HG02884 (cell line): Measurements from ENCODE around the gene NAA15.
"Not testable (repeated sequence)": the region's sequence is repeated elsewhere in the genome, so short reads cannot be mapped to it uniquely, and the experiment has no call there.

Experiments
- ATAC-seq: cut with Tn5 transposase; IDR thresholded peaks from one replicate; pipeline ENCODE4 v1.9.1; 2021; ENCODE audit warnings: mild to moderate bottlenecking, moderate library complexity; ENCODE audit not compliant: unreplicated experiment

NAA15 gene

DNA sequence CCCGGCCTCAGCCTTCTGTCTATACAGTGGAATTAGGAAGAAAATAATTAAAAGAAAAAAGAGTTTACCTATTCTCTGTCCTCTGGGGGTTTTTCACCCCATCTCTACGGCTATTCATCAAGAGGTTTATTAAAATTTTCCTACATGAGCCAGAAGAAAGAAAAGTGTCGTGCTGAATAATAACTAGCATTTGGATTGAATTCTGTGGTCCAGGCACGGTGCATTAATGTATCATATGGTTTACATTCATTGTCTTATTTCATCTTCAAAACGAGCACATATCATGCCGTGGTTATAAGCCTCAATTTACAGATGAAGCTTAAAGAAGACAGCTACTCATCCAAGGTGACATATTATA, 5.4 kb upstream of the NAA15 start:
- no peak for ATAC-seq

DNA sequence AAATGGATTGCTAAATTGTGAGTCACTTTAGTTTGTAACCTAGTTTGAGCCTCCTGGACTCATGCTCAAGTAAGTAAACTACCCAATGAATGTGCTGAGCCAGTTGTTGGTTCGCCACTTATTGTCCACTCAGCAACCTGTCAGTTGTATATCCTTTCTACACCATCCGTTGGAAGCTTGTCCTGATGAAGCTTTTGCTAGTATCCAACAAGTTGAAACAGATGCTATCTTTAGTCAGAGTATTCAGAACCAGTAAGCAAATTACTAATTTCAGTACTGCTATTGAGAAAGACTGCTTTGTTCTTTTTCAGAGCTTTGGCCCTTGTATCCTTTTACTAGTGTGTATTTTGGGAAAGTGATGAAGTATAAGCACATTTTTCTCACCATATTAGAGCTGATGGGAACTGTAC, 4.3 kb upstream of the NAA15 start:
- ATAC-seq = no peak

DNA sequence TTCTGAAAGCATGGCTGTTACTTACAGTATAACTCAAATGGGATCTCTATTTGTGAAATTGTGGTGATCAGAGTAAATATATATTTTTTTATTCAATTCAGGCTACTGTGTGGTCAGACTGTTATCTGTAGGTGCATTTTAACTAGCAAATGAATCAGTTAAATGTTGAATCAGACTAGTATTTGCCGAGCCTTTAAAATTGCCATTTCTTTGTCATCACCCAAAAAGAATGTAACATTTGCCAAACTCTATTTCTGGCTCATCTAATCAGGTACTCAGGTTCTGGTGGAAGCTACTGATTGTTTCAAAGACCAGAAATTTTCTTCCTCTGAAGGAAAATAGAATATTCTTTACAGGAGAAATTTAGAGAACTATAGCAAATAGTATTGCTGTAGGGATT, 1.8 kb upstream of the NAA15 start:
- no peak for ATAC-seq

DNA sequence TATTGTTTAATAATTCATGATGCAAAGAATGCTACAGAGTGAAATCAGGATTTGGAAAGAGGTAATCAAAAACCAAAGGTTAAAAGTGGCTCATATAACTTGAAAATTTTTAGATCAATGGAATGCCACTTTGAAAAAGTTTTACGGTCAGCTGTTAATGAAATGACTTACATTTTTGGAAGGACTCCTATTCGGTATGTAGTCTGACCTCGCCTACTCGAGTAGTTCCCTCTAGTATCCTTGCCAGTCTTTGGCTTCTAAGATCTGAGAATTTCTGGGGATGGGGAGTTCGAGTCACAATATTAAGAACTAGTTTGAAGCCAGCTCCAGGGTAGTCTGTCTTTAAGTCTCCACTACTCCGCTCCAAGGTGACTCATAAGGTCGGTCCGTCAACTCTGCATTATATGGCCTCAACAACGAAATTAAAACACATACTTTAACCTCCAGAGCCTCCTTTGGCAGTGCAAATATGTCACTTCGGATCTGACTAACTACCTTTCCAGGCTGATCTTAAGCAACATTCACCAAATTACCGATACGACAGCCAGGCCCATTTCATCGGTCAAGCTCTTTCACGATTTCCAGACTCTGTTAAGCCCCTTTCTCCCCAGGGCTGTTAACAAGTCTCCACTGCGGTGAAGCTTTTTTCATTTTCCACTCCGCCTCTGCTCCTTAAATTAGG, 733 bp upstream of the NAA15 start:
- ATAC-seq = peak; percentile 3

DNA sequence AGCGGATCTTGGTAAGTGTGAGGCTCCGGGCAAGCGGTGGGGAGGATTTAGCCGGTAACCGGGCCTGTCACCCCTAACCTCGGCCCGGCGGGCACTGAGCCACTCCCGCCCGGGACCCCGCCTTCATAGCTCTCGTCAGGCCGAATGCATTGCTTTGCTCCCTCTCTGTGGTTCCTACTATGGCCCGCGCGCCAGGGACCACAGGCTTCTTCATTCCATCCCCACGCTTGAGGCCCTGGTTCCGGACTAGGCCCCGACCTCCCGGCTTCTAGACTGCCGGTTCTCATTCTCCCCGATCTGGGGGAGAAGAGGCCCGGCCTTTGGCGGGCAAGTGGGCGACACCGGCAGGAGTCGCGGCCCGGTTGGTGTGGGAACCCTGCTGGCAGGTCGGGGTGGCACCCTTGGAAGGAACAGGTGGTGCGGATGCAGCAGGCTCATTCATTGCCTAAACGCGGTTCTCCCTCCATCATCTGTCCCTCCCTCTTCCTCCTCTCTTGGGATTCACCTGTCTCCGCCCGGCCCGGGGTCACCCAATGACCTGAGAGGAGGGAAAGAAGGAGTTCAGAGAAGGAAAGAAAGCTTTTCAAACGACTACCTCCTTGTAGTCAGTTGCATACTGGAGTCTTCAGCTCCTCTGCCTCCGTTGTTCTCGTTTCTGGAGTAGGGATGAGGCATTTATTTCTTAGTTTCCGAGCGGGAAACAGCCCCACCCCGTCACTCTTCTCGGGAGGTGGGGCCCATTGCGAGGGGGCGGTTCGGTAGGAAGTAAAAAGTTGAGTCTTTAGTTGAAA, 711 bp downstream of the NAA15 start, which contains the start of gene NDUFC1:
TSS of gene NDUFC1 (minus strand) at position 657 of the 791 bp plus-strand sequence. CDS start 6,679 bp downstream, outside the sequence.
- peak; percentile 32 for ATAC-seq

DNA sequence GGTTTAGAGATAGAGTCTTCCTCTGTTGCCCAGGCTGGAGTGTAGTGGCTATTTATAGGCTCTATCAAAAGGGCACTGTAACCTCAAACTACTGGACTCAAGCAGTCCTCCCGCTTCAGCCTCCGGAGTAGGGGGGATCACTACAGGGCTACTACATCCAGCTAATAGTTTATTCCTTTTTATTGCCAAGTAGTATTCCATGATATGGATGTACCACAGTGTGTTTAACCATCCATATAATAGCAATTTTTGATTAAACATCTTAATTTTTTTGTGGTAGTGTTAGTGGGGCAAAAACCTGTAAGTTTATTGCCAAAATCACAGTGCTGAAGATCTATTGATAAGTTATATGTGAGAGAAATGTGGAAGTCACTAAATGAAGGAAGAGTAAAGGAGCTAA, 3.6 kb downstream of the NAA15 start:
- ATAC-seq = no peak

DNA sequence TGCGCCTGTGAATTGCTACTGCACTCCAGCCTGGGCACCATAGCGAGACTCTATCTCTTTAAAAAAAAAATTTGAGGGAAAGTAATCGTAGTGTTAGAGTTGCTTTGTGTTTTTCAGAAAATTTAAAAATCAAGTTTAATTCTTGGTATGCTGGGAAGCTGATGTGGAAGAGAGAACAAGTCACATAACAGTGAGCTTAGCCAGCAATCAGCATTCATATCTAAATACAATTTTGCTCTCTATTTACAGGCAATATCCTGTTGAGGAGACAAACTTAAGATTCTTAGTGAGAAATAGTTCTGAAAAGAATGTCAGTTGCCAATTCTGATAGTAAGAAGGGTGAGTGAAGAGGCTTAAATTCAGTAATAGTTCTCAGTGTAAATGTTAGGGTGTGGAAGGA, 10.6 kb downstream of the NAA15 start:
- ATAC-seq = no peak

DNA sequence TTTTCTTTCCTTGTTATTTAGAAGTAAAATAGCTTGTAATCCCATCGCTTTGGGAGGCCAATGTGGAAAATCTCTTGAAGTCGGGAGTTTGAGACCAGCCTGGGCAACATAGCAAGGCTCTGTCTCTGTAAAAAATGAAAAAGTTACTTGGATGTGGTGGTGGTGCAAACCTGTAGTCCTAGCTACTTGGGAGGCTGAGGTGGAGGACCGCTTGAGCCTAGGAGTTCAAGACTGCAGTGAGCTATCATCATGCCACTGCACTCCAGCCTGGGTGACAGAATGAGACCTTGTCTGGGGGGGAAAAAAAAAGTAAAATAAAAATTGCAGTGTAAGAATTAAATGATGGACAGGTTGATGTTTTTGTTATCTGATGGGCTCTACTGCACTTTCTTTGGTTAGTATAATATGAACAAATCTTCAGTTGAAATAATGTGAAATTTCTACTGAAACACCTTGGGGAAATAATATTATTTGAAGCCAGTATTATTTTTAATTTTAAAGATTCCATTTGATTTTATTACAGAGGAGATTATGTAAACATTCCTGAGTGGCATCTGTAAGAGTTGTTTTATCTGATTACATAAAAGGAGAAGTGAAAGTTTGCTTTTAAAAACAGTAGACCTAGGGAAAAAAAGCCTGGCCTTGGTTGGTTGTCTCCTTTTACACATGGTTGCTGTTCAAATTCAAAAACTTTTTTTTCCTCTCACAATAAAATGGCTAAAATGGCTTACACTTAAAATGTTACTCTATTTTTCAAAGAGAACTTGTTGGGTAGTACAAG, 11.4 kb downstream of the NAA15 start:
- no peak for ATAC-seq

DNA sequence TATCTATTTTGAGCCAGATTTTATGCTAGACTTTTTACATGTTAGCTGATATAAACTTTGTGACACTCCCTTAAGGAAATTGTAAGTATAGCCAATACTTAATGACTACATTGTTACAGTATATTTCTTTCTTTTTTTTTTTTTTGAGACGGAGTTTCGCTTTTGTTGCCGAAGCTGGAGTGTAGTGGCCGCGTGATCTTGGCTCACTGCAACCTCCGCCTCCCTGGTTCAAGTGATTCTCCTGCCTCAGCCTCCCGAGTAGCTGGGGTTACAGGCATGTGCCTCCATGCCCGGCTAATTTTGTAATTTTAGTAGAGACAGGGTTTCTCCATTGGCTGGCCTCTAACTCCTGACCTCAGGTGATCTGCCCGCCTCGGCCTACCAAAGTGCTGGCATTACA, 12.1 kb downstream of the NAA15 start:
- ATAC-seq = not testable (repeated sequence)

DNA sequence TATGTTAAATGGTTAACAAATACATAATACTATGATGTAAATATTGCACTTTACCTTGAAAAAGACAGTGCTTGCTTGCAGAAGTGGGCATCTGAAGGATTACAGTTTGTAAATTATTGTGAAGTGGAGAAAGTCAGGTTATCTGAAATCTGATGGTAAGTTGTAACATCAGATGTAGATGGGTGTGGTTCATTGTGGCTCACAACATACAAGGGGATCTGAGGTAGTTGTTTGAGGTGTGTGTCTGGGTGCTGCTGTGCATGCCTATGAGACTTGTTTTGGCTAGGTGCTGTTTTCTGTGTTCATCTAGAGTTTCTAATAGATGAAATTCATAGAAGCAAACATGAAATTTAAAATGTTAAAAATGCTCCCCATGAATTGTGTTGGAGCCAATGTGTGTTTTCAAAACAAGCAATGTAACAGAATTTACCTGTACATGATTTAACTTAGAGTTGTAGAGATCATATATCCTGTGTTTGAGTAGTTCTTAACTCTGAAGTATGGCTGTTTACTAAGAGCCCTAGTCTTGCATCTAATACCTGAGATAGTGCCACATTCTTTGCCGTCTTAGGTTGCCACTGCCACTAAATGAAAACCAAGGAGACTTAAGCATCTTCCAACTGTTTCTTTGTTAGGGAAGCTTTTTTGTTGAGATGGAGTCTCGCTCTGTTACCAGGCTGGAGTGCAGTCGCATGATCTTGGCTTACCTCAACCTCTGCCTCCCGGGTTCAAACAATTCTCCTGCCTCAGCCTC, 12.9 kb downstream of the NAA15 start:
- no peak for ATAC-seq

DNA sequence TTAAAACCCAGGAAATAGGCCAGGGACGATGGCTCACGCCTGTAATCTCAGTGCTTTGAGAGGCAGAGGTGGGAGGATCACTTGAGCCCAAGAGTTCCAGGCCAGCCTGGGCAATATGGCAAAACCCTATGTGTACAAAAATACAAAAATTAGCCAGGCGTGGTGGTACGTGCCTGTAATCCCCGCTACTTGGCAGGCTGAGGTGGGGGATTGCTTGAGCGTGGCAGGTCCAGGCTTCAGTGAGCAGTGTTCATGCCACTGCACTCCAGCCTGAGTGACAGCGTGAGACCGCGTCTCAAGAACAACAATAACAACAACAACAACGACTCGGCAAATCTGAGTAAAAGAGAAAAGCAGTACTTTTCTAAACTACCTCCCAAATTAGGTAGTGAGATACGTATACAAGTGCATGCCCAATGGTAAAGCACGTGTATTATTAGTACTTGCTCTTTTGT, 13.9 kb downstream of the NAA15 start:
- ATAC-seq = peak; percentile 62

DNA sequence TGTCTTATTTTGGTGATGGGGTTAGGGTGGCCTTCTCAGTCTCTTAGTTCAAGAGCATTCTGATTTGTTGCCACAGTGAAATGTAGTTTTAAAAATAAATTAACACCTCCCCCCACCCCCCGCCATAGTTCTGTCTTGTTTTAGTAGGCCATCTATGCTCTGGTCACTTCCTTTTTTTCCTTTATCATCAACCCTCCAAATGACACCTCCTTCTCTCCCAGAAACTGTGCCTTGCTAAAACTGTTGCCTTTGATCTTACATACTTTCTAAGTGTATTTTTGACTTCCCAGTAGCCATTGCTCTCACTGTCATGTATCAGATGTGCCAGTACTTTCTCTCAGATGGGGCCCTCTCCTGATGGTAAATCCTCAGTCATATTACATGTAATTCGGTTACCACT, 15.4 kb downstream of the NAA15 start:
- ATAC-seq = no peak

DNA sequence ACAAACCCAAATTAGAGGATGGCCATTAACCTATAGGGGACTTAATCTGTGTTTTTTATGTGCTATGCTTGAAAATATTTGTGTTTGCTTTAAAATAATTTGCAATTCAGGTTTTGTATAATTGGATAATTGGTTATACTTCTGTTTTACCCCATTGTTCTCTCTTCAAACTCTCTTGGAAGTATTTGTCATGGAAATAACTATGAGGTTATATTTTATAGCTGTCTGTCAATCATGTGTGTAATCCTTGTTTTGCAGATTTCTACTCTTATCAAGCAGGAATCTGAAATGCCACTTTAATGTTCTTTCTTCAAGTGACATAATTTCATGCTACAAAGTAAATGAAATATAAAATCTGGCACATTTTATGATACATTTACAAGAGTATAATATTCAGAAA, 16.3 kb downstream of the NAA15 start:
- ATAC-seq = no peak

DNA sequence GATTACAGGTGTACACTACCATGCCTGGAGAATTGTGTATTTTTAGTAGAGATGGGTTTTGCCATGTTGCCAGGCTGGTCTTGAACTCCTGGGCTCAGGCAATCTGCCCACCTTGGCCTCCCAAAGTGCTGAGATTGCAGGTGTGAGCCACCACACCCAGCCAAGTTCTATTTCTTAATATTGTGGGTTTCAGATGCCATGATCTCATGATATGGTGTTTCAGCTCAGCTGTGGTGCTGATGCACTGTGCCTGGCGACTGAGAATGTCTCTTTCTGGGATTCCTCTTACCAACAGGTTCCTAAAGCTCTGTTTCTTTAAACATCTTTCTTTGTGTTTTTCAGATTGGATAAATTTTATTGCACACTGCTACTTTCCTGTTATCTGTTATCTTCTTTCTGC, 18.3 kb downstream of the NAA15 start:
- ATAC-seq = no peak

DNA sequence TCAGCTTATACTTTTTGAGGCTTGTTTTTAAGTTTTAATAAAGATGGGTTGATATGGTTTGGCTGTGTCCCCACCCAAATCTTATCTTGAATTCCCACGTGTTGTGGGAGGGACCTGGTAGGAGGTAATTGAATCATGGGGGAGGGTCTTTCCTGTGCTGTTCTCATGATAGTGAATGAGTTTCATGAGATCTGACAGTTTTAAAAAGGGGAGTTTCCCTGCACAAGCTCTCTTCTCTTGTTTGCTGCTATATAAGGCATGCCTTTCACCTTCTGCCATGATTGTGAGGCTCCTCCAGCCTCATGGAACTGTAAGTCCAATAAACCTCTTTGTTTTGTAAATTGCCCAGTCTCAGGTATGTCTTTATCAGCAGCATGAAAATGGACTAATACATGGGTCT, 20.8 kb downstream of the NAA15 start:
- not testable (repeated sequence) for ATAC-seq

DNA sequence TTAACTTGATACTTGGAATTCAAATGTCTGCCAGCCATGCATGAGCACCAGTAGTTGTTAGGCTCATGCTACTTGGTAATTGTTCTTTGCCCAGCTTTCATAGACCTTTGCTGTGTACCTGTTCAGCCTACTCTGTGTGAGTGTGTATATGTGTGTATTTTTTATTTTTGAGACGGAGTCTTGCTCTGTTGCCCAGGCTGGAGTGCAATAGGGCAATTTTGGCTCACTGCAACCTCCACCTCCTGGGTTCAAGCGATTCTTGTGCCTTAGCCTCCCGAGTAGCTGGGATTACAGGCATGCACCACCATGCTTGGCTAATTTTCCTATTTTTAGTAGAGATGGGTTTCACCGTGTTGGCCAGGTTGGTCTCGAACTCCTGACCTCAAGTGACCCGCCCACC, 21.2 kb downstream of the NAA15 start:
- ATAC-seq = not testable (repeated sequence)

DNA sequence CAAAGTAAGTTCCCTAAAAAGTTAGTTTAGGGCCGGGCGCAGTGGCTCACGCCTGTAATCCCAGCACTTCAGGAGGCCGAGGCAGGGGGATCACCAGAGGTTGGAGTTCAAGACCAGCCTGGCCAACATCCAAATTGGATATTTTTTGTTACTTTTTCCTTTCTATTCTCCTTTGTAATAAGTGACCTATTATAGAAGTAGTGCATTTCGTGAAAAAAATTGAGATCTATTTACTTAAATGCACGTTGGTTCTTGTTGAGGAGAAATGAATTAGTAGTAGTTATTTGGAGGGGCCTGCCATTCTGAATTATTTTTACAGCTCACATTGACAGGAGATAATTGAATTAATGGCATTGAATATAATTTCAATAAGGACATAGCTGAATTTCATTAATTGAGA, 23.3 kb downstream of the NAA15 start:
- ATAC-seq = no peak

DNA sequence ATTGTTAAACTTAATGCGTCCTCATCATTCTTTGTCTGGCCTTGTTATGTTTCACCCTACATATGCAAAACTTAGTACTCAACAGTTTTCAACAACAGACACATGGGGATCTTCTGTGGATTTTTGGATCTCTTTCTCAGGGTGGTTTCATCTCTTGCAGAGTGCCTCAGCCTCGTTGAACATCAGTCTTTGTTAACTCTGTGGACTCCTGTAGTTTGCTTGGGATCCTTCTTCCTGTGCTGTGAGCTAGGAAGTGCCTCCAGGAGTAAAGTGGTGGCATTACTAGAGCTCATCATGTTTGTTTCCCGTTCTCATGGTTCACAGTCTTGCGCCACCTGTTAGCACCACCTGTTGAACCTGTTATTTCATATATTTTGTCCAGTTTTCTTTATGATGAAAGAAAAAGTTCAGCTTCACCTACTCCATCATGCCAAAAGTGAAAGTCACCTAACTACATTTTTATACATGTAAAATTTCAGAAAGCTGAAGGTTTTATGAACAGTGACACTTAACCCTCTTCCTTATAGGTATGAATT, 28.4 kb downstream of the NAA15 start:
- no peak for ATAC-seq

DNA sequence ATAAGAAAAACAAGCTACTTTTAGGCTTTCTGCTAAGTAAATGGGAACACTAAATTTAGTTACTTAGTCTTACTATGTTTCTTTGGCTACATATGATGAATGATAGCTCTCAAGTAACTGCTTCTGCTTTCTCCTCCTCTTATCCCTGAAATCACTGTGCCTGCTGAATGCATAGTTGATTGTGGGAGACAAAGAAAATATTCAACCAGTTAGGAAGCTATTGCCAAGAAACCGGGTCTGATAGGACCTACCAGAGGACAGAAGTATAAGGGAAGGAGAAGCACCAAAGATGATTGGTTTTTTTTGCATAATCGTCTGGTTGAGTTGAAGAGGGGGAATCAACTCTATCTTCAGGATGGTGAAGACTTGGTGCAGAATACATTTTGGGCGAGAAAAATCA, 29.0 kb downstream of the NAA15 start:
- ATAC-seq = no peak

DNA sequence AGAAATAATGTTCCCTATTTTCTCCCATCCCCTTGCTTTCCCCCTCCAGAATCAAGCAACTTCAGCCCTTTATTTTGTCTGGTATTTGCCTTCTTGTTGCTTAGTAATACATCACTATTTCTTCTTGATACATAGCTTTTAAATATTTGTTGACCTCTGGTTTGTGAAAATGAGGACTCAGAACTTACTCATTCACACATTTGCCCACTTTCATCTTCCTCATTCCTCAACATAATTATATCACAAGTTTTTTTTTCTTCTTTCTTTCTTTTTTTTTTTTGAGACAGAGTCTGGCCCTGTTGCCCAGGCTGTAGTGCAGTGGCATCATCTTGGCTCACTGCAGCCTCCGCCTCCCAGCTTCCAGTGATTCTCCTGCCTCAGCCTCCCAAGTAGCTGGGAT, 29.9 kb downstream of the NAA15 start:
- ATAC-seq = no peak

DNA sequence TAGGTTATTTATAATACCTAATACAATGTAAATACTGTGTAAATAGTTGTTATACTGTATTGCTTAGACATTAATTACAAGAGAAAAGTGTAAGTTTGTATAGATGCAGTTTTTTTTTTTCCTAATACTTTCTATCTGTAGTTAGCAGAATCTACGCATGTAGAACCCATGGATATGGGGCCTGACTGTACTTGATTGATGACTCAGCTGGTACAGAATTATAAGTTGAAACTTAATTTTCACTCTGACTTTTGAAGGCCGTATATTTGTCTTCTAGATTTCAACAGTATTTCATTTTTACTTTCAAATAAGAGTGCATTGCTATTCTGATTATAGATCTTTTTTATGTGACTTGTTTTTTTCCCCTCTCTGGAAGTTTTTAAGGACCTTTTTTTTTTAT, 31.7 kb downstream of the NAA15 start:
- no peak for ATAC-seq
